GM12878 (cell line): ENCODE data around the gene SCRN1.

Experiments
- HDAC6 ChIP-seq: fragments of 200-600 bp; sonication (generic); IDR thresholded peaks from one replicate; pipeline ENCODE4 v1.8.0; 2017; ENCODE audit warnings: antibody characterized with exemption; ENCODE audit not compliant: unreplicated experiment
- POLR2AphosphoS5 ChIP-seq: IDR thresholded peaks from 2 replicates; pipeline ENCODE4 v1.6.1; 2011; ENCODE audit warnings: mild to moderate bottlenecking, low read length, inconsistent platforms
- RB1 ChIP-seq: fragments of 450-650 bp; formaldehyde crosslinking; IDR thresholded peaks from 2 replicates; pipeline ENCODE4 v1.6.1; 2017; ENCODE audit warnings: mild to moderate bottlenecking, borderline replicate concordance
- SPI1 ChIP-seq: IDR thresholded peaks from 2 replicates; pipeline ENCODE4 v1.6.1; 2011; ENCODE audit warnings: low read depth, mild to moderate bottlenecking, low read length, moderate library complexity, borderline replicate concordance; ENCODE audit not compliant: insufficient read depth
- SRF ChIP-seq, 2 experiments: IDR thresholded peaks; 2 replicates each; pipeline ENCODE4 v1.6.1; 2011; ENCODE audit warnings: low read depth in 2 of 2, low read length in 2 of 2, mild to moderate bottlenecking in 1 of 2, moderate library complexity in 1 of 2
- TF ChIP-seq, protein P1 (sequence below): IDR thresholded peaks from 2 replicates; pipeline ENCODE4 v1.6.1; 2011; ENCODE audit warnings: low read depth, mild to moderate bottlenecking, low read length, moderate library complexity, borderline replicate concordance; ENCODE audit errors: extremely low read depth

GRCh38 chr7:29883462-29884398, 105.9 kb downstream of the SCRN1 start:
- no peak for TF ChIP-seq HDAC6
- no peak for TF ChIP-seq POLR2AphosphoS5
- TF ChIP-seq, protein P1, sequence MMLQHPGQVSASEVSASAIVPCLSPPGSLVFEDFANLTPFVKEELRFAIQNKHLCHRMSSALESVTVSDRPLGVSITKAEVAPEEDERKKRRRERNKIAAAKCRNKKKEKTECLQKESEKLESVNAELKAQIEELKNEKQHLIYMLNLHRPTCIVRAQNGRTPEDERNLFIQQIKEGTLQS, result no peak
- TF ChIP-seq RB1, result no peak
- TF ChIP-seq SPI1, result no peak
- no peak for TF ChIP-seq SRF (IDR thresholded peaks at IDR 0.05; ENCODE audit: low read depth in 2 of 2, low read length in 2 of 2)
